H9 (cell line): ENCODE results near the gene RNASET2. TPM values are rescaled to one million over a fixed set of nuclear protein-coding genes. Genes with fewer than 3 reads are reported as not detected.

Source experiments
- DNase-seq: peaks from one replicate; pipeline ENCODE4 v3.0.0-alpha.2; 2017
- H2AFZ ChIP-seq: one replicate; pipeline ENCODE4 v1.6.1; 2013; ENCODE audit warnings: mild to moderate bottlenecking, low read length, control low read depth, moderate library complexity
- H2AK5ac ChIP-seq: 2 replicates; pipeline ENCODE4 v1.6.1; 2013; ENCODE audit warnings: low read length, control low read depth, mixed read lengths; ENCODE audit not compliant: insufficient read length
- H2BK120ac ChIP-seq: one replicate; pipeline ENCODE4 v1.6.1; 2013; ENCODE audit warnings: low read depth, mild to moderate bottlenecking, low read length, control low read depth, inconsistent platforms; ENCODE audit not compliant: poor library complexity, severe bottlenecking
- H2BK12ac ChIP-seq: 2 replicates; pipeline ENCODE4 v1.6.1; 2013; ENCODE audit warnings: low read length, control low read depth, mixed read lengths, low read depth; ENCODE audit not compliant: insufficient read length
- H2BK15ac ChIP-seq: 2 replicates; pipeline ENCODE4 v1.6.1; 2013; ENCODE audit warnings: low read depth, low read length, control low read depth
- H2BK20ac ChIP-seq: one replicate; pipeline ENCODE4 v1.6.1; 2013; ENCODE audit warnings: low read depth, mild to moderate bottlenecking, low read length, control low read depth, inconsistent platforms; ENCODE audit not compliant: poor library complexity, severe bottlenecking
- H2BK5ac ChIP-seq: 2 replicates; pipeline ENCODE4 v1.6.1; 2013; ENCODE audit warnings: low read length, control low read depth, mixed read lengths; ENCODE audit not compliant: insufficient read length
- H3K14ac ChIP-seq: 2 replicates; pipeline ENCODE4 v1.6.1; 2013; ENCODE audit warnings: low read length, control low read depth; ENCODE audit not compliant: insufficient read depth
- H3K18ac ChIP-seq: 2 replicates; pipeline ENCODE4 v1.6.1; 2013; ENCODE audit warnings: low read depth, mild to moderate bottlenecking, mixed read lengths, low read length, control low read depth; ENCODE audit not compliant: insufficient read length
- H3K23ac ChIP-seq: 2 replicates; pipeline ENCODE4 v1.6.1; 2013; ENCODE audit warnings: low read length, control low read depth, mixed read lengths, low read depth; ENCODE audit not compliant: insufficient read length
- H3K23me2 ChIP-seq: 2 replicates; pipeline ENCODE4 v1.6.1; 2013; ENCODE audit warnings: low read depth, mild to moderate bottlenecking, mixed read lengths, low read length, control low read depth; ENCODE audit not compliant: insufficient read length, poor library complexity, severe bottlenecking
- H3K27ac ChIP-seq: 2 replicates; pipeline ENCODE4 v1.5.1; 2013; ENCODE audit warnings: low read length, control low read depth, mixed read lengths, low read depth; ENCODE audit not compliant: insufficient read length
- H3K27me3 ChIP-seq: 2 replicates; pipeline ENCODE4 v1.6.1; 2013; ENCODE audit warnings: low read length, control low read depth, inconsistent platforms; ENCODE audit not compliant: insufficient read depth
- H3K4ac ChIP-seq: 2 replicates; pipeline ENCODE4 v1.6.1; 2013; ENCODE audit warnings: low read depth, mild to moderate bottlenecking, control low read depth, inconsistent platforms, low read length, moderate library complexity
- H3K4me1 ChIP-seq: 2 replicates; pipeline ENCODE4 v1.6.1; 2013; ENCODE audit warnings: low read length, control low read depth, inconsistent platforms; ENCODE audit not compliant: insufficient read depth
- H3K4me2 ChIP-seq: 2 replicates; pipeline ENCODE4 v1.6.1; 2013; ENCODE audit warnings: low read length, control low read depth, mixed read lengths; ENCODE audit not compliant: insufficient read length, insufficient read depth
- H3K56ac ChIP-seq: 2 replicates; pipeline ENCODE4 v1.6.1; 2013; ENCODE audit warnings: low read depth, mild to moderate bottlenecking, mixed read lengths, low read length, control low read depth; ENCODE audit not compliant: insufficient read length
- H3K79me1 ChIP-seq: 2 replicates; pipeline ENCODE4 v1.6.1; 2013; ENCODE audit warnings: low read depth, mild to moderate bottlenecking, moderate library complexity, low read length, control low read depth, inconsistent platforms; ENCODE audit not compliant: insufficient read depth, poor library complexity, severe bottlenecking
- H3K79me2 ChIP-seq: 2 replicates; pipeline ENCODE4 v1.6.1; 2013; ENCODE audit warnings: low read length, control low read depth, inconsistent platforms; ENCODE audit not compliant: insufficient read depth
- H3K9ac ChIP-seq: 2 replicates; pipeline ENCODE4 v1.6.1; 2013; ENCODE audit warnings: low read length, control low read depth, mixed read lengths; ENCODE audit not compliant: insufficient read length; ENCODE audit errors: extremely low read depth
- H3K9me3 ChIP-seq: one replicate; pipeline ENCODE4 v1.6.1; 2013; ENCODE audit warnings: low read depth, low read length, inconsistent platforms; ENCODE audit not compliant: control insufficient read depth
- H3T11ph ChIP-seq: one replicate; pipeline ENCODE4 v1.6.1; 2013; ENCODE audit warnings: mild to moderate bottlenecking, low read length, control low read depth, inconsistent platforms
- H4K20me1 ChIP-seq: one replicate; pipeline ENCODE4 v1.6.1; 2013; ENCODE audit not compliant: control insufficient read depth, insufficient read length, insufficient read depth
- H4K5ac ChIP-seq: 2 replicates; pipeline ENCODE4 v1.6.1; 2013; ENCODE audit warnings: low read depth, mild to moderate bottlenecking, mixed read lengths, low read length, control low read depth; ENCODE audit not compliant: insufficient read length
- H4K8ac ChIP-seq: replicated peaks from 2 replicates; pipeline ENCODE4 v1.6.1; 2013; ENCODE audit warnings: low read length, control low read depth, mixed read lengths, low read depth; ENCODE audit not compliant: insufficient read length
- H4K91ac ChIP-seq: 2 replicates; pipeline ENCODE4 v1.6.1; 2013; ENCODE audit warnings: low read depth, mild to moderate bottlenecking, moderate library complexity, mixed read lengths, low read length, control low read depth; ENCODE audit not compliant: insufficient read length
- H3K27ac Mint-ChIP-seq, 3 experiments: 2 replicates in 2 of 3; 3 replicates in 1 of 3; pipeline ENCODE4 v1.8.0; 2020 to 2021; ENCODE audit warnings: mixed read lengths in 3 of 3, mild to moderate bottlenecking in 1 of 3, moderate library complexity in 1 of 3
- H3K27me3 Mint-ChIP-seq: 2 replicates; pipeline ENCODE4 v1.8.0; 2021; ENCODE audit warnings: low read depth, mild to moderate bottlenecking, moderate library complexity, mixed read lengths
- H3K36me3 Mint-ChIP-seq, 3 experiments: 2 replicates in 2 of 3; 3 replicates in 1 of 3; pipeline ENCODE4 v1.8.0; 2020 to 2021; ENCODE audit warnings: low read depth in 3 of 3, mixed read lengths in 3 of 3; ENCODE audit not compliant: insufficient read depth in 1 of 3
- H3K4me1 Mint-ChIP-seq, 2 experiments: 2 replicates each; pipeline ENCODE4 v1.8.0; 2020; ENCODE audit warnings: mixed read lengths in 2 of 2
- H3K4me3 Mint-ChIP-seq, 2 experiments: 2 replicates in 1 of 2; 3 replicates in 1 of 2; pipeline ENCODE4 v1.8.0; 2020 to 2021; ENCODE audit warnings: mild to moderate bottlenecking in 2 of 2, mixed read lengths in 2 of 2, moderate library complexity in 1 of 2
- H3K9me3 Mint-ChIP-seq, 2 experiments: 2 replicates in 1 of 2; 3 replicates in 1 of 2; pipeline ENCODE4 v1.8.0; 2020; ENCODE audit warnings: mild to moderate bottlenecking in 2 of 2, mixed read lengths in 2 of 2, moderate library complexity in 1 of 2
- WGBS: extraction: QIAGEN DNeasy Blood & Tissue Kit; methylation state at CpG from one replicate; pipeline ENCODE4 v1.1.7; 2013; ENCODE audit warnings: missing lambda C conversion rate, low lambda C conversion rate, mixed read lengths; ENCODE audit not compliant: insufficient read length; ENCODE audit errors: extremely low coverage; 5-methylcytosine and 5-hydroxymethylcytosine counted together
- total RNA-seq: library from RNA; stranded (reverse); gene quantifications from 2 replicates; pipeline ENCODE4 v1.2.1, GENCODE V29; 2021
- TF ChIP-seq, protein P1 (sequence below): fragments of 200-600 bp; sonication (generic); conservative IDR thresholded peaks from 3 replicates; pipeline ENCODE4 v1.8.0; 2021; ENCODE audit warnings: antibody characterized with exemption, mild to moderate bottlenecking

RNASET2 gene
- total RNA-seq, 1 experiment from 2014 or later = 28.2 TPM

- no peak overlapping the region for H3K27ac Mint-ChIP-seq
- H2BK20ac ChIP-seq = no peak overlapping the region
- no peak overlapping the region for H3T11ph ChIP-seq
- DNase-seq = no peak
- H2AFZ ChIP-seq = no peak overlapping the region
- no peak overlapping the region for H2AK5ac ChIP-seq
- no peaks in the 10 kb centered on the region for H3K79me2 ChIP-seq
- no peak overlapping the region for H3K27ac ChIP-seq
- H3K56ac ChIP-seq = no peak overlapping the region
- H3K14ac ChIP-seq = no peak overlapping the region
- H4K8ac ChIP-seq = no peak overlapping the region
- no peak overlapping the region for H3K4me3 Mint-ChIP-seq
- H2BK120ac ChIP-seq = no peak overlapping the region
- no peaks in the 10 kb centered on the region for H4K20me1 ChIP-seq
- H3K36me3 Mint-ChIP-seq = no peaks in the 10 kb centered on the region; a peak in 3 of 7 replicates
- no peak overlapping the region for H3K23ac ChIP-seq
- no peaks in the 10 kb centered on the region for H3K27me3 ChIP-seq
- no peak overlapping the region for H2BK15ac ChIP-seq
- H3K9me3 Mint-ChIP-seq = no peaks in the 10 kb centered on the region; a peak in 1 of 5 replicates
- H3K4me1 Mint-ChIP-seq = no peaks in the 10 kb centered on the region
- H3K27me3 Mint-ChIP-seq = peaks cover 2% of the 10 kb centered on the region
- TF ChIP-seq, protein P1, sequence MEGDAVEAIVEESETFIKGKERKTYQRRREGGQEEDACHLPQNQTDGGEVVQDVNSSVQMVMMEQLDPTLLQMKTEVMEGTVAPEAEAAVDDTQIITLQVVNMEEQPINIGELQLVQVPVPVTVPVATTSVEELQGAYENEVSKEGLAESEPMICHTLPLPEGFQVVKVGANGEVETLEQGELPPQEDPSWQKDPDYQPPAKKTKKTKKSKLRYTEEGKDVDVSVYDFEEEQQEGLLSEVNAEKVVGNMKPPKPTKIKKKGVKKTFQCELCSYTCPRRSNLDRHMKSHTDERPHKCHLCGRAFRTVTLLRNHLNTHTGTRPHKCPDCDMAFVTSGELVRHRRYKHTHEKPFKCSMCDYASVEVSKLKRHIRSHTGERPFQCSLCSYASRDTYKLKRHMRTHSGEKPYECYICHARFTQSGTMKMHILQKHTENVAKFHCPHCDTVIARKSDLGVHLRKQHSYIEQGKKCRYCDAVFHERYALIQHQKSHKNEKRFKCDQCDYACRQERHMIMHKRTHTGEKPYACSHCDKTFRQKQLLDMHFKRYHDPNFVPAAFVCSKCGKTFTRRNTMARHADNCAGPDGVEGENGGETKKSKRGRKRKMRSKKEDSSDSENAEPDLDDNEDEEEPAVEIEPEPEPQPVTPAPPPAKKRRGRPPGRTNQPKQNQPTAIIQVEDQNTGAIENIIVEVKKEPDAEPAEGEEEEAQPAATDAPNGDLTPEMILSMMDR = no peak
- no peak overlapping the region for H3K9ac ChIP-seq
- no peak overlapping the region for H3K18ac ChIP-seq
- no peaks in the 10 kb centered on the region for H3K79me1 ChIP-seq
- no peaks in the 10 kb centered on the region for H3K23me2 ChIP-seq
- H3K4me1 ChIP-seq = no peaks in the 10 kb centered on the region
- H4K5ac ChIP-seq = no peak overlapping the region
- no peak overlapping the region for H3K4ac ChIP-seq
- WGBS = no CpG with 5 or more reads among the region's 13 CpGs
- H2BK5ac ChIP-seq = no peak overlapping the region
- H2BK12ac ChIP-seq = no peak overlapping the region
- H4K91ac ChIP-seq = no peak overlapping the region
- no peak overlapping the region for H3K4me2 ChIP-seq
- H3K9me3 ChIP-seq = no peaks in the 10 kb centered on the region
These were observed 28.3 kb downstream of the RNASET2 start for GRCh38 chr6:166927935-166928643.
